ENCODE measurements around the gene TUT4. TPM values are rescaled to one million over a fixed set of nuclear protein-coding genes. Genes with fewer than 3 reads are reported as not detected.

Gene TUT4
- total RNA-seq, 6 donors from 2014 or later: 31.0 to 85.7 (median 55.4) TPM

- Histone ChIP-seq H3K4me1 (no peaks in the 10 kb centered on the region), H3K27ac (no peak overlapping the region), H3K36me3 (peaks cover 0 to 77% (median 17%) of the 10 kb centered on the region in 4 donors), H3K4me3 (no peak overlapping the region), H3K27me3 (no peaks in the 10 kb centered on the region), H3K9me3 (no peaks in the 10 kb centered on the region)
- ATAC-seq (ENCODE audit: low FRiP score in 2 of 2): no peak
- WGBS, 2 donors: 96 to 98% methylated on average over 7 of the region's 7 CpGs
- TF ChIP-seq CTCF (IDR thresholded peaks at IDR 0.05): no peak
- TF ChIP-seq POLR2A (IDR thresholded peaks at IDR 0.05): no peak
- no peak for TF ChIP-seq EP300 (IDR thresholded peaks at IDR 0.05)
- no peak for TF ChIP-seq POLR2AphosphoS5 (IDR thresholded peaks at IDR 0.05)
- DNase-seq: no peak
Observed at GRCh38 chr1:52436817-52437216, 116.1 kb downstream of the TUT4 start.

GRCh38 chr1:52435650-52436049 is 117.2 kb downstream of the TUT4 start:
- Histone ChIP-seq H3K27me3 (no peaks in the 10 kb centered on the region), H3K36me3 (peaks cover 0 to 75% (median 19%) of the 10 kb centered on the region in 4 donors), H3K27ac (no peak overlapping the region), H3K9me3 (no peaks in the 10 kb centered on the region), H3K4me3 (no peak overlapping the region), H3K4me1 (no peaks in the 10 kb centered on the region)
- 100% methylated on average over 1 of the region's 1 CpG for WGBS, 2 donors
- DNase-seq (no peak), ATAC-seq (ENCODE audit: low FRiP score in 2 of 2) (no peak)
- TF ChIP-seq POLR2A (IDR thresholded peaks at IDR 0.05): no peak
- TF ChIP-seq POLR2AphosphoS5 (IDR thresholded peaks at IDR 0.05): no peak
- no peak for TF ChIP-seq CTCF (IDR thresholded peaks at IDR 0.05)
- no peak for TF ChIP-seq EP300 (IDR thresholded peaks at IDR 0.05)

- no peak overlapping the region for H3K27ac ChIP-seq
- H3K4me3 ChIP-seq: no peak overlapping the region
- no peaks in the 10 kb centered on the region for H3K27me3 ChIP-seq
- 92 to 100% methylated on average over 1 of the region's 1 CpG for WGBS, 2 donors
- no peaks in the 10 kb centered on the region for H3K4me1 ChIP-seq
- no peak for DNase-seq
- TF ChIP-seq CTCF (IDR thresholded peaks at IDR 0.05) (no peak), EP300 (IDR thresholded peaks at IDR 0.05) (no peak), POLR2A (IDR thresholded peaks at IDR 0.05) (no peak), POLR2AphosphoS5 (IDR thresholded peaks at IDR 0.05) (no peak)
- ATAC-seq (ENCODE audit: low FRiP score in 2 of 2): no peak
- no peaks in the 10 kb centered on the region for H3K9me3 ChIP-seq
- peaks cover 0 to 76% (median 19%) of the 10 kb centered on the region in 4 donors for H3K36me3 ChIP-seq
Observed at GRCh38 chr1:52435211-52435610, 117.7 kb downstream of the TUT4 start.

- TF ChIP-seq POLR2A (IDR thresholded peaks at IDR 0.05): no peak
- TF ChIP-seq POLR2AphosphoS5 (IDR thresholded peaks at IDR 0.05): no peak
- TF ChIP-seq EP300 (IDR thresholded peaks at IDR 0.05): no peak
- no peak for TF ChIP-seq CTCF (IDR thresholded peaks at IDR 0.05)
- no peaks in the 10 kb centered on the region for H3K4me1 ChIP-seq
- no peaks in the 10 kb centered on the region for H3K9me3 ChIP-seq
- ATAC-seq (ENCODE audit: low FRiP score in 2 of 2): no peak
- no peak overlapping the region for H3K27ac ChIP-seq
- H3K27me3 ChIP-seq: no peaks in the 10 kb centered on the region
- H3K36me3 ChIP-seq: peaks cover 0 to 81% (median 17%) of the 10 kb centered on the region in 4 donors
- no peak for DNase-seq
- WGBS, 2 donors: 95 to 97% methylated on average over 8 of the region's 8 CpGs
- H3K4me3 ChIP-seq: no peak overlapping the region
Observed at GRCh38 chr1:52432807-52433206, 120.1 kb downstream of the TUT4 start.

- H3K36me3 ChIP-seq: peaks cover 3 to 54% (median 6%) of the 10 kb centered on the region in 4 donors
- peaks cover 0 to 9% (median 1%) of the 10 kb centered on the region in 4 donors for H3K4me1 ChIP-seq
- no peak overlapping the region for H3K27ac ChIP-seq
- no peaks in the 10 kb centered on the region for H3K27me3 ChIP-seq
- 91 to 100% methylated on average over 1 of the region's 1 CpG for WGBS, 2 donors
- DNase-seq (no peak), ATAC-seq (ENCODE audit: low FRiP score in 2 of 2) (no peak)
- no peak overlapping the region for H3K4me3 ChIP-seq
- no peak for TF ChIP-seq CTCF (IDR thresholded peaks at IDR 0.05)
- TF ChIP-seq EP300 (IDR thresholded peaks at IDR 0.05): no peak
- no peaks in the 10 kb centered on the region for H3K9me3 ChIP-seq
Observed at GRCh38 chr1:52427152-52427551, 125.7 kb downstream of the TUT4 start.
